Aorta (tissue), 5 donors: Measurements from ENCODE around the gene B9D1. TPM values are rescaled to one million over a fixed set of nuclear protein-coding genes. Genes with fewer than 3 reads are reported as not detected.

Source experiments
- ATAC-seq: fragments of 200-7000 bp; cut with Tn5 transposase; one replicate; pipeline ENCODE4 v1.9.1; 2022; ENCODE audit warnings: moderate library complexity; ENCODE audit not compliant: low FRiP score
- DNase-seq, 2 donors: peaks; one replicate each; pipeline ENCODE4 v3.0.0-alpha.2; 2020
- H3K27ac ChIP-seq, 2 donors: one replicate each; pipeline ENCODE4 v1.5.1; 2013; ENCODE audit warnings: low read length in 2 of 2, mild to moderate bottlenecking in 2 of 2, moderate library complexity in 2 of 2, control low read depth in 1 of 2, inconsistent platforms in 1 of 2, low read depth in 1 of 2
- H3K27me3 ChIP-seq, 2 donors: one replicate each; pipeline ENCODE4 v1.6.1; 2013; ENCODE audit warnings: control low read depth in 1 of 2, low read length in 1 of 2, mild to moderate bottlenecking in 1 of 2, moderate library complexity in 1 of 2; ENCODE audit not compliant: insufficient read depth in 2 of 2, control insufficient read depth in 1 of 2
- H3K36me3 ChIP-seq, 2 donors: one replicate each; pipeline ENCODE4 v1.6.1; 2013; ENCODE audit warnings: control low read depth in 1 of 2, low read length in 1 of 2, mild to moderate bottlenecking in 1 of 2; ENCODE audit not compliant: insufficient read depth in 2 of 2, control insufficient read depth in 1 of 2
- H3K4me1 ChIP-seq, 2 donors: one replicate each; pipeline ENCODE4 v1.6.1; 2013; ENCODE audit warnings: low read length in 2 of 2, control low read depth in 1 of 2, mild to moderate bottlenecking in 1 of 2, moderate library complexity in 1 of 2; ENCODE audit not compliant: insufficient read depth in 2 of 2, control insufficient read depth in 1 of 2
- H3K4me3 ChIP-seq, 2 donors: one replicate each; pipeline ENCODE4 v1.5.1; 2013; ENCODE audit warnings: low read length in 2 of 2, control low read depth in 1 of 2, mild to moderate bottlenecking in 1 of 2
- H3K9me3 ChIP-seq: one replicate; pipeline ENCODE4 v1.6.1; 2013; ENCODE audit warnings: mild to moderate bottlenecking, low read length; ENCODE audit not compliant: control insufficient read depth
- WGBS, 2 donors: extraction: QIAGEN DNeasy Blood & Tissue Kit; methylation state at CpG; one replicate each; pipeline ENCODE4 v1.1.7; 2013; 5-methylcytosine and 5-hydroxymethylcytosine counted together
- intact Hi-C, 2 donors: fragments of 100-400 bp; cut with DNase I; formaldehyde crosslinking; loops; one replicate each; pipeline versions ENCODE4 v1.14.2 to v1.15.0; 2022
- polyA plus RNA-seq, 2 donors: library from polyadenylated mRNA; stranded (reverse); fragments of 200-250 nt; gene quantifications; one replicate each; pipeline ENCODE4 v1.2.3, GENCODE V29; 2013
- total RNA-seq, 2 donors: library from RNA; stranded (reverse); fragmentation: NEBNext Ultra II Directional; extraction: Animal tissue kit (Norgen Biotek cat#: 25700); gene quantifications; one replicate each; pipeline ENCODE4 v1.2.1, GENCODE V29; 2021
- donor health status: healthy with polysubstance abuse.
- donor health status: Bipolar disorder and iron deficiency.
- donor health status: DM: no; HTN: no; CAD: no.
- donor health status: DM: no; HTN: no; CAD: no.
- donor health status: DM: yes; HTN: yes; CAD: no.

B9D1 gene
- total and polyA plus RNA-seq, 4 donors = 7.3 to 16.5 (median 9.2) TPM

GRCh38 chr17:19328441-19329061 is 34.0 kb downstream of the B9D1 start:
- DNase-seq (peak in 1 of 2 donors; percentile 65), ATAC-seq (no peak)
- no peaks in the 10 kb centered on the region for H3K36me3 ChIP-seq
- H3K27ac ChIP-seq = no peak overlapping the region
- H3K4me1 ChIP-seq = no peaks in the 10 kb centered on the region
- H3K4me3 ChIP-seq = no peak overlapping the region
- intact Hi-C loops = no loop called here
- no peaks in the 10 kb centered on the region for H3K9me3 ChIP-seq
- H3K27me3 ChIP-seq = no peaks in the 10 kb centered on the region
- 94% methylated on average over 10 of the region's 10 CpGs for WGBS, 2 donors

GRCh38 chr17:19327031-19327783 is 35.3 kb downstream of the B9D1 start:
- DNase-seq = peak in 1 of 2 donors; percentile 65

GRCh38 chr17:19325542-19325941 is 37.0 kb downstream of the B9D1 start:
- ATAC-seq (no peak), DNase-seq (no peak)
- no peaks in the 10 kb centered on the region for H3K27me3 ChIP-seq
- no peaks in the 10 kb centered on the region for H3K36me3 ChIP-seq
- intact Hi-C loops = no loop called here
- no peak overlapping the region for H3K27ac ChIP-seq
- H3K4me1 ChIP-seq = no peaks in the 10 kb centered on the region
- H3K4me3 ChIP-seq = no peak overlapping the region
- H3K9me3 ChIP-seq = no peaks in the 10 kb centered on the region

More at GRCh38 chr17:19327031-19327783, 35.3 kb downstream of the B9D1 start:
- Histone ChIP-seq H3K36me3 (no peaks in the 10 kb centered on the region), H3K27ac (no peak overlapping the region), H3K4me3 (no peak overlapping the region), H3K4me1 (no peaks in the 10 kb centered on the region), H3K27me3 (no peaks in the 10 kb centered on the region), H3K9me3 (no peaks in the 10 kb centered on the region)
- ATAC-seq = no peak
- WGBS, 2 donors = 83 to 85% methylated on average over 14 of the region's 14 CpGs
- intact Hi-C loops = no loop called here

- no peak overlapping the region for H3K27ac ChIP-seq
- 89 to 95% methylated on average over 1 of the region's 1 CpG for WGBS, 2 donors
- DNase-seq (peak in 1 of 2 donors; percentile 43), ATAC-seq (no peak)
- H3K9me3 ChIP-seq = no peaks in the 10 kb centered on the region
- H3K4me1 ChIP-seq = no peaks in the 10 kb centered on the region
- intact Hi-C loops = no loop called here
- H3K27me3 ChIP-seq = no peaks in the 10 kb centered on the region
- H3K4me3 ChIP-seq = no peak overlapping the region
- H3K36me3 ChIP-seq = no peaks in the 10 kb centered on the region
Measured at GRCh38 chr17:19322861-19323260, 39.7 kb downstream of the B9D1 start.

- Histone ChIP-seq H3K9me3 (no peaks in the 10 kb centered on the region), H3K4me3 (no peak overlapping the region), H3K36me3 (peaks cover 0 to 2% of the 10 kb centered on the region in 2 donors), H3K4me1 (no peaks in the 10 kb centered on the region), H3K27me3 (no peaks in the 10 kb centered on the region), H3K27ac (no peak overlapping the region)
- intact Hi-C loops = no loop called here
- 91 to 94% methylated on average over 5 of the region's 5 CpGs for WGBS, 2 donors
- ATAC-seq (no peak), DNase-seq (peak in 1 of 2 donors; percentile 34)
Measured at GRCh38 chr17:19322129-19322505, 40.4 kb downstream of the B9D1 start.

GRCh38 chr17:19321481-19322128 is 40.9 kb downstream of the B9D1 start:
- ATAC-seq = no peak
- intact Hi-C loops = no loop called here
- Histone ChIP-seq H3K27me3 (no peaks in the 10 kb centered on the region), H3K4me1 (no peaks in the 10 kb centered on the region), H3K36me3 (peaks cover 0 to 2% of the 10 kb centered on the region in 2 donors), H3K27ac (no peak overlapping the region), H3K4me3 (no peak overlapping the region), H3K9me3 (no peaks in the 10 kb centered on the region)
- whole genome bisulfite sequencing, 2 donors = 83 to 84% methylated on average over 9 of the region's 9 CpGs
- DNase-seq = peak in 1 of 2 donors; percentile 48

- Histone ChIP-seq H3K27ac (no peak overlapping the region), H3K36me3 (peaks cover 0 to 2% of the 10 kb centered on the region in 2 donors), H3K4me3 (no peak overlapping the region), H3K27me3 (no peaks in the 10 kb centered on the region), H3K9me3 (no peaks in the 10 kb centered on the region), H3K4me1 (no peaks in the 10 kb centered on the region)
- WGBS, 2 donors = 92 to 95% methylated on average over 5 of the region's 5 CpGs
- intact Hi-C loops = no loop called here
- peak in 1 of 2 donors; percentile 26 for DNase-seq
- no peak for ATAC-seq
Measured at GRCh38 chr17:19320876-19321275, 41.6 kb downstream of the B9D1 start.

GRCh38 chr17:19319771-19320505 is 42.6 kb downstream of the B9D1 start:
- Histone ChIP-seq H3K4me1 (no peaks in the 10 kb centered on the region), H3K36me3 (peaks cover 0 to 2% of the 10 kb centered on the region in 2 donors), H3K27me3 (no peaks in the 10 kb centered on the region), H3K9me3 (no peaks in the 10 kb centered on the region), H3K27ac (no peak overlapping the region), H3K4me3 (no peak overlapping the region)
- WGBS, 2 donors = 95% methylated on average over 12 of the region's 12 CpGs
- intact Hi-C loops = no loop called here
- ATAC-seq (no peak), DNase-seq (peak in 1 of 2 donors; percentile 50)
